ENCODE results near the gene MYH7B.

MYH7B gene

GRCh38 chr20:34974246-34974645, 18.6 kb downstream of the MYH7B start:
- DNase-seq (ENCODE audit: low read depth in 2 of 2, low spot score in 1 of 2) = no peak

GRCh38 chr20:34976286-34976685, 20.6 kb downstream of the MYH7B start:
- DNase-seq (ENCODE audit: low read depth in 2 of 2, low spot score in 1 of 2) = no peak

DNA sequence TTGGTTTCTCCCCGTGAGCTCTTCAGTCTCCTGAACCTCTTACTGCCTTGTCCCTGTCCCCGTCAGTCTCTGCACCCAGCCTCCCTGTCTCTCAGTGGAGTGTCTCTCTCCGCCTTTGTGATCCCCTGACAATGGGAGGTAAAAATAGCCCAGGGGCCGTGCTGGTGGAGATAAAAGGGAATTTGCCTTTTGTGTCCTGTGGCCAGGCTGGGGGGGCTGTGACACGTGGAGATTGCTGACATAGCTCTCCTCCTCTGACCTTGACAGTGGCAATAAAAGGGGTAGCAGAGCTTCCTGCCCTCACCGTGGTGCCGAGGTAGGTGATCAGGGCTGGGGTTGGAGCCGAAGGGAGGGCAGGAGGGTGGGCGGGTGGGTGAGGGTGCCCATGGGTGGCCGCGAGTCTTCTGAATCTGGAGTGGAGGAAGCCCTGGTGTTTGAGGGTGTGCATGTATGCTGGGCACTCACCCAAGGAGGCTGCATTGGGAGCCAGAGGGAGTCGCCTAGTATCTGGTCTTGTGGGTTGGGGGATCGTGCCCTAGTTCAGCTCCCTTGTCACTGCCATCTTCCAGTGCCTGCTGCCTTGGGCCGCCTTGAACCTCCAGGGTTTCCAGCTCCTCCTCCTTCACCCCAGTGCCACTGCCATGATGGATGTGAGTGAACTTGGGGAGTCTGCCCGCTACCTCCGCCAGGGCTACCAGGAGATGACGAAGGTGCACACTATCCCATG, 21.9 kb downstream of the MYH7B start:
- no peak for DNase-seq (ENCODE audit: low read depth in 2 of 2, low spot score in 1 of 2)

DNA sequence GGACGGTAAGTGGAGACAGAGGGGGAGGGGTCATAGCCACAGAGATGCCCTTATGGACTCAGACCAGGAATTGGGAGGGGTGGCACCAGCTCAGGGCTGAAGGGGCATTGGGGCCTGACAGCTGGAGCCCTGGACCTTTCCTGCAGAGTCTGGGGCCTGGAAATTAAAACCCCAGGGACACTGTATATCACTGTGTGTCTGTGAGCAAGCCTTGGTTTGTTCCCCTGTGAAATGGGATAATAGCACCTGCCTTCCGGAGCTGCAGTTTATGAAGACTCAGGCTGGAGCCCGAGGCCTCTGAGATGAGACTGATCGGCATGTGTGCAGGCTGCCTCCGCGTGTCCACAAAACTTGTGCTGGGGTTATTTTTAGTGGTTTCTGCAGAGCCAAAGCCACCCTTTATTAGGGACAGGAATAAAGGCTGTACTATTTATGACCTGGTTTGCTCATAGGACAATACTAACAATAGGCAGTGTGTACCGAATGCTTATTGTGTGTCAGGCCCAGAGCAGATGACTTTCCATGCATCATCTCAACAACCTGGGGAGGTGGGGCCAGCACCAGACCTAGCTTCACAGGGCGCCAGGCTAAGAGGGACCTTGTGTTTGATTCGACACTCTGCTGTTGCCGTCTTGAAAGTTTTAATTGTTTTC, 22.6 kb downstream of the MYH7B start:
- no peak for DNase-seq (ENCODE audit: low read depth in 2 of 2, low spot score in 1 of 2)

- no peak for DNase-seq (ENCODE audit: low read depth in 2 of 2, low spot score in 1 of 2)
Observed at GRCh38 chr20:34979366-34980153, 23.9 kb downstream of the MYH7B start.

- no peak for DNase-seq (ENCODE audit: low read depth in 2 of 2, low spot score in 1 of 2)
Observed at GRCh38 chr20:34980543-34981233, 25.0 kb downstream of the MYH7B start.

DNA sequence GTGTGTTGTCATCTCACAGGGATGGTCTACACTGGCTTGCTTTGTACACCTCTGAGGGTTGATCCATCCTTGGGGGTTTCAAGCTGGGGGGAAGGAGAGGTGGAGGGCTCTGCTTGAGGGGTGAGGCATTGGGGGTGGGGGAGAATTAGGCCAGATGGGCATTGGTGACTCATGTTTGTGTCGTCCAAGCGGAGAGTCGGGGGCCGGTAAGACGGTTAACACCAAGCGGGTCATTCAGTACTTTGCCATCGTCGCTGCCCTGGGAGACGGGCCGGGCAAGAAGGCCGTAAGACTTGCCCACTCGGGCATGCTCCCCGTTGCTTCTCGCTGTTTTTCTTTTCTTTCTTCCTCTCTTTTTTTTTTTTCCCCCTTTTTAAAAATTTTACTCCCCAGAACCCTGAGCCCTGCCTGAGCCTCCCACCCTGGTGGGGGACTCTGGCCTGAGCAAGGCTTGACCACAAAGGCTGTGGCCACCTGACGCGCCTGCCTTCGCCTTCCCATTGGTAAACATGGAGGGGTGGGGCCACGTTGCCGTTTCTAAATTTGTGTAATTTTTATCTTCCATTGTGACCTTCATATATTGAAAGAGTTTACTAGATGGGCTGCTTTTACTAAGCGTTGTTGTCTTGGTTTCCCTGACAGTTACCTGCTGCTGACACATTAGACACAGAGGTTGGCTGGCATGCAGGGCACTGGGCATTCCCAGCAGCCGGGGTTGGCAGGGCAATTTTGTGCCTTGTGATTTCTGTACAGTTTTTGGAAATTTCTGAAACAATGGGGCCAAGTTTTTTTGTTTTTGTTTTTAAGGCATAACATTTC, 26.8 kb downstream of the MYH7B start:
- no peak for DNase-seq (ENCODE audit: low read depth in 2 of 2, low spot score in 1 of 2)

DNA sequence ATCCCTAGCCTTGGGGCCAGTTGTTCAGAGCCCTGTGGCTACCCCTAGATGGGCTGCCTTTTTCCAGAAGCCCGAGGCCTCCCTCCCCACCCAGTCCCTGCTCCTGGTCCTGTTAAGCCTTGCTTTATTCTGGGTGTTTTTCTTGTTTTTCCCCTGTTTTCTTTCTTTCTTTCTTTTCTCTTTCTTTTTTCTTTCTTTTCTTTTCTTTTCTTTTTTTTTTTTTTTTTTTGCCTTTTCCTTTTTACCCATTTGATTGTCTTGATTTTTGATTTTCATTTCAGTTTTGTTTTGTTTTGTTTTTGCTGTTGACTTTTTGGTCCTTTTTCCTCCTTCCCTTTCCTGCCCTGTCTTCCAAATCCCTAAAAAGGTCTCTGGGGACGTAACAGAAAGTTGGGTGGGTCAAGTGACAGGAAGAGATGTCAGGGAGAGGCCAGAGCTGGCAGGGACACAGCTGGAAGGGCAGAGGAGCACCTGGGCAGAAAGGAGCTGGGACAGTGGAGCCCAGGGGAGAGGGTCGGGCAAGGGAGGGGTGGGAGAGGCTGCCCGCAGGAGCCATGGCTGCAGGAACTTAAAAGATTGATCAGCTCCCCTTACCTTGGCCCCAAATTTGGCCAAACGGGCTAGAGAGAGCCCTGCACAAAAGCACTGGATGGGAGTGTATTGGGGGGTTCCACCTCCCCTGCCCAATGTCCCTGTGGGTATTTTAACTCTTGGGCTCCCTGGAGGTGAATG, 27.6 kb downstream of the MYH7B start:
- DNase-seq (ENCODE audit: low read depth in 2 of 2, low spot score in 1 of 2) = no peak

DNA sequence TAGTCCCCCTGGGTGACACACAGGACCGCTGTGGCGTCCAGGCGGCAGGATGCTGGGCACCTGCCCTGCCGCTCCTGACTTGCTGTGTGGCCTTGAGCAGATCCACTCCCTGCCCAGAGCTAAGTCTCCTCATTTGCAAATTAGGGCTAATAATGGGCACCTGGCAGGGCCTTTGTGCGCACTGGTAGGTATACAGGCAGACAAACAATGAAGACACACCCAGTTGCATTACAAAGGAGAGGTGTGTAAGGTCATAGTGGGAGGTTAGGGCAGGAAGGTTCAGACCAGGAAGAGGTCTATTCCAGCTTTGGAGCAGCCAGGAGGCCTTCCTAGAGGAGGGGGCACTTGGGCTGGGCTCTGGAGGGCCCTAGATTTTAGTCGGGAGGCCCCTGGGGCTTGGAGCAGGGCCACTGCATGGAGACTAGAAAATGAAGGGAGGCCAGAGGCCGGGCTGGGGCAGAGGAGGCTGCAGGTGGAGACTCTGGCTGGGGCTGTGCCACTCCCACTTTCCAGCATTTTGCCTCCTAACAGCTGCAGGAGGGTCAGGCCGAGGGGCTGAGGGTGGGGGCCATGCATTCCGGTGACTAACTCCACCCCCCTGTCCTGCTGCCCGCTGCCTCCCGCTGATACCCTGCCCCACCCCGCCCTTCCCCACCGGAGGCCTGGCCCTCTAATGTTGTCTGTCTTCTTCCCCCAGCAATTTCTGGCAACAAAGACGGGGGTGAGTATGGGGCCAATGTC, 28.5 kb downstream of the MYH7B start:
- DNase-seq (ENCODE audit: low read depth in 2 of 2, low spot score in 1 of 2) = no peak

DNA sequence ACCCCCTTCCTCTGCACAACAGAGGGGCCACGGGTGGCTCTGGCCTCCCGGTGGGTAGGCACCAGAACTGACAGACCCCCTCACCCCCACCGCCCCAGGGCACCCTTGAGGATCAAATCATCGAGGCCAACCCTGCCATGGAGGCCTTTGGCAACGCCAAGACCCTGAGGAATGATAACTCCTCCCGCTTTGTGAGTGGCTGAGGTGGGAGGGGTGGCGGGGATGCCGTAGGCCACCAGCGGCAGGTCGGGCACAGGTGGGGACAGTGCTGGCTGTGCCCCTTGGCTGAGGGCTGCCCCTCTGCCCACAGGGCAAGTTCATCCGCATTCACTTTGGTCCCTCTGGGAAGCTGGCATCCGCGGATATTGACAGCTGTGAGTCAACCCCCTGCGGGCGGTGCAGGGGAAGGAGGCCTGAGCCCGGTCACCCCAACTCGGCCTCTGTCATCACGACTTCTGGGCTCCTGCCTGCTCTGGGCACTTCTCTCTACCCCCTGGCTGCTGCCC, 29.1 kb downstream of the MYH7B start:
- DNase-seq (ENCODE audit: low read depth in 2 of 2, low spot score in 1 of 2) = no peak

DNA sequence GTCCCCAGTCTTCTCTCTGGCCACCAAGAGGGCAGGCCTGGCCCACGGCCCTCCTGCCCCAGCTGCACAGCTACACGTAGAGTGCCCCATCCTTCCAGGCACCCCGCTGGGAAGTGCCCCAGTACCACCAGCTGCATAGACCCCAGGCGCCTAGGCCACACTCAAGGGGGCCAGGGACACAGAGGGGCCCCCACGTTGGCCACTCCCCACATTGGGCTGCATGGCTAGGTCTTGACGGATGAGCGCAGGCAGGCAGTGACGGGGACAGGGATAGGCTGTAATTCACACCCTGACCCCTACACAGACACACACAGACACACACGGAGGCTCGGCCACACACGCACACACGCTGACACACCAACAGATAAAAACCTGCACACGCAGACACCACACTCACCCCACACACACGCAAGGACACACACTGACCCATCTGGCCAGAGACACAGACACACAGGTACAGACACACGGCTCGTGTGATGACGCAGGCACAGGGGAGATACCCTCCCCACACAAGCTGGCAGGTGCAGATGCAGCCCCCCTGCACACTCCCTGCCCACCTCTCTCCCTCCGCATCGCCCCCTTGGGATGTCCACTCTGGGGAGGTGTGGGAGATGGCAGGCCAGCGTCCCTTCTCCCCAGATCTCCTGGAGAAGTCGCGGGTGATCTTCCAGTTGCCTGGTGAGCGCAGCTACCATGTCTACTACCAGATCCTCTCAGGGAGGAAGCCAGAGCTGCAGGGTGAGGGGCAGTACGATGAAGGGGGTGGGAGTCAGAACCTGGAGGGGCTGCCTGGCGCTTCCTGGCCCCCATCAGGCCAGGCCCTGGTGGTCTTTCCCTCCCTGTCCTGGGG, 30.0 kb downstream of the MYH7B start:
- no peak for DNase-seq (ENCODE audit: low read depth in 2 of 2, low spot score in 1 of 2)

- DNase-seq (ENCODE audit: low read depth in 2 of 2, low spot score in 1 of 2) = no peak
Observed at GRCh38 chr20:34986311-34987287, 30.9 kb downstream of the MYH7B start.

DNA sequence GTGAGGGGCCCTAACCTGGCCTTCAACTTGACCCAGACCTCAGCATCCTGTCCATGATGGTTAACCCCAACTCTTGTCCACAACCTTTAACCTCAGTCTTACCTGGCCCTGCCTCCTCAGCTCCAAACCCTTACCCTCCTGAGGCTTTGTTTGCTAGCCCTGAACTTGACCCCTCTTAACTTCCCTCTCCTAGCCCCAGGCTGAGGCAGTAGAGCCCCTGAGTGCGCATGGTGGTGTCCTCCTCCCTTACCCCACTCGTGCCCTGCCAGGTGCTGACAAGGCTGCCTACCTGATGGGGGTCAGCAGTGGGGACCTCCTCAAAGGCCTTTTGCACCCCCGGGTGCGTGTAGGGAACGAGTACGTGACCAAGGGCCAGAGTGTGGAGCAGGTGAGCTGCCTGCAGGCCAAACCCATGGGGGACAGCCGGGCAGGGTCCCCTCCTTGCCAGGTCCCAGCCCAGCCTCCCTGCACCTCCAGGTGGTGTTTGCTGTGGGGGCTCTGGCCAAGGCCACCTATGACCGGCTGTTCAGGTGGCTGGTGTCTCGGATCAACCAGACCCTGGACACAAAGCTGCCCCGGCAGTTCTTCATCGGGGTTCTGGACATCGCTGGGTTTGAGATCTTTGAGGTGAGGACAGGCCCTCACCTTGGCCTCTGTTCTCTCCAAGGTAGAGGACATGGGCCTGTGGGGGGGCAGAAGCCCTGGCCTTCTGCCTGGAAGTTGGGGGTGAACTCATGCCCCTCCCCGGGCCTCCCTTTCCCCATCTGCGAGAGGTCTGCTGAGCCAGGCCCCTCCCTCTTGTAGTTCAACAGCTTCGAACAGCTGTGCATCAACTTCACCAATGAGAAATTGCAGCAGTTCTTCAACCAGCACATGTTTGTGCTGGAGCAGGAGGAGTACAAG, 31.9 kb downstream of the MYH7B start:
- DNase-seq (ENCODE audit: low read depth in 2 of 2, low spot score in 1 of 2) = no peak

DNA sequence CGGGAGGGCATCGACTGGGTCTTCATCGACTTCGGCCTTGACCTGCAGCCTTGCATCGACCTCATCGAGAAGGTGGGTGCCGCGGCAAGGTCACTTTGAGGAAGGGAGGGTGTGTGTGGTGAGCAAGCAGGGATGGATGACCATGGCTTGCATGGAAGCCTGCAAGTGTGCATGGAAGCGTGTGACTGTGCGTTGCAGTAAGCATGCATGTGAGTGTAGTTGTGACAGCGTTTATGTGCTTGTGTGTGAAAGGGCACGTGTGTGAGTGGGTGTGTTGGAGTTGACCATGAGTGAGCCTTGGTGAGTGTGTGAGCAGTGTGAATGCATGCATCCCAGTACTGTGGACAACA, 32.5 kb downstream of the MYH7B start:
- no peak for DNase-seq (ENCODE audit: low read depth in 2 of 2, low spot score in 1 of 2)

DNA sequence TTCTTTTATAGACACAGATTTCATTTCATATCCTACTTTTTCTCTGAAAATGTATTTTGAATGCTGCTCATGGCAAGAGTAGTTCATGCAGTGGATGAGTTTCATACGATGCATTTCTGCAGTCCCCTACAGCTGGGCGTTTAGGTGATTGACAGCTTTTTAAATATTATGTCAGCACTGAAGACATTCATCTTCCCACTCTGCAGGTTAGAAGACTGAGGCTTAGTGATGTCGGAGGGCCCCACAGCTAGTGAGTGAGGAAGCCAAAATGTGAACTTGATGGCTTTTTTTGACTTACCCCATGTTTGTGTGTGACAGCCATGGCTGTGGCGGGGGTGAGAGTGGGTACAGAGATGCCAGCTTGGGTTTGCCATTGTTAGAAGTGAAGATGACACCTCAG, 33.5 kb downstream of the MYH7B start:
- no peak for DNase-seq (ENCODE audit: low read depth in 2 of 2, low spot score in 1 of 2)

DNA sequence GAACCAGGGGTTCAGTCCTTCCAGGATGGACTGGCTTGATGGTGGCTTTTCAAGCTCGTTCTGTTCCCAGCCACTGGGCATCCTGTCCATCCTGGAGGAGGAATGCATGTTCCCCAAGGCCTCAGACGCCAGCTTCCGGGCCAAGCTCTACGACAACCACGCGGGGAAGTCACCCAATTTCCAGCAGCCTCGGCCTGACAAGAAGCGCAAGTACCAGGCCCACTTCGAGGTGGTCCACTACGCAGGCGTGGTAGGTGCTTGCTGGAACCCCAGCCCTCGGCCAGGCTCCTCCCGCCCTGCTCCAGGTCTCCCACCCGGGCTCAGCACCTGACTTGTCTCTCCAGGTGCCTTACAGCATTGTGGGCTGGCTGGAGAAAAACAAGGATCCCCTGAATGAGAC, 34.0 kb downstream of the MYH7B start:
- no peak for DNase-seq (ENCODE audit: low read depth in 2 of 2, low spot score in 1 of 2)

Measured in stimulated activated CD8-positive, alpha-beta memory T cell treated with anti-CD3 and anti-CD28 coated beads, Interleukin-4, amount 100 ng/mL, for 4 hours (primary cell).